ENCODE data around the gene TEF. TPM values are rescaled to one million over a fixed set of nuclear protein-coding genes. Genes with fewer than 3 reads are reported as not detected.

The TEF gene
- total and polyA plus RNA-seq, 3 donors from 2014 or later, result 25.6 to 40.9 (median 32.8) TPM

GRCh38 chr22:41361716-41362310 lies 19.9 kb upstream of the TEF start:
- 89 to 95% methylated on average over 12 to 13 of the region's 13 CpGs for WGBS, 2 donors
- Histone ChIP-seq H3K4me3 (no peak overlapping the region), H3K9me3 (no peaks in the 10 kb centered on the region), H3K27me3 (no peaks in the 10 kb centered on the region), H3K27ac (no peak overlapping the region), H3K36me3 (ENCODE audit: low read depth, missing control alignments) (no peaks in the 10 kb centered on the region), H3K4me1 (peaks cover 4% of the 10 kb centered on the region)
- intact Hi-C loops (cut with DNase I; ENCODE audit: low total_unique reads), result no loop called here
- DNase-seq, result no peak
- TF ChIP-seq POLR2A (IDR thresholded peaks at IDR 0.05), result no peak
- TF ChIP-seq, protein P1, sequence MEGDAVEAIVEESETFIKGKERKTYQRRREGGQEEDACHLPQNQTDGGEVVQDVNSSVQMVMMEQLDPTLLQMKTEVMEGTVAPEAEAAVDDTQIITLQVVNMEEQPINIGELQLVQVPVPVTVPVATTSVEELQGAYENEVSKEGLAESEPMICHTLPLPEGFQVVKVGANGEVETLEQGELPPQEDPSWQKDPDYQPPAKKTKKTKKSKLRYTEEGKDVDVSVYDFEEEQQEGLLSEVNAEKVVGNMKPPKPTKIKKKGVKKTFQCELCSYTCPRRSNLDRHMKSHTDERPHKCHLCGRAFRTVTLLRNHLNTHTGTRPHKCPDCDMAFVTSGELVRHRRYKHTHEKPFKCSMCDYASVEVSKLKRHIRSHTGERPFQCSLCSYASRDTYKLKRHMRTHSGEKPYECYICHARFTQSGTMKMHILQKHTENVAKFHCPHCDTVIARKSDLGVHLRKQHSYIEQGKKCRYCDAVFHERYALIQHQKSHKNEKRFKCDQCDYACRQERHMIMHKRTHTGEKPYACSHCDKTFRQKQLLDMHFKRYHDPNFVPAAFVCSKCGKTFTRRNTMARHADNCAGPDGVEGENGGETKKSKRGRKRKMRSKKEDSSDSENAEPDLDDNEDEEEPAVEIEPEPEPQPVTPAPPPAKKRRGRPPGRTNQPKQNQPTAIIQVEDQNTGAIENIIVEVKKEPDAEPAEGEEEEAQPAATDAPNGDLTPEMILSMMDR (IDR thresholded peaks at IDR 0.05), result no peak

- no peak for TF ChIP-seq POLR2A (IDR thresholded peaks at IDR 0.05)
- TF ChIP-seq, protein P1 (IDR thresholded peaks at IDR 0.05), result no peak
- H3K9me3 ChIP-seq, result no peaks in the 10 kb centered on the region
- no peak overlapping the region for H3K27ac ChIP-seq
- peaks cover 8% of the 10 kb centered on the region for H3K4me1 ChIP-seq
- no peaks in the 10 kb centered on the region for H3K36me3 ChIP-seq (ENCODE audit: low read depth, missing control alignments)
- H3K27me3 ChIP-seq, result no peaks in the 10 kb centered on the region
- WGBS, 2 donors, result 92 to 97% methylated on average over 5 of the region's 5 CpGs
- no peak for DNase-seq
- H3K4me3 ChIP-seq, result no peak overlapping the region
- intact Hi-C loops (cut with DNase I; ENCODE audit: low total_unique reads), result no loop called here
These were observed 19.1 kb upstream of the TEF start for GRCh38 chr22:41362615-41363014.

- Histone ChIP-seq H3K4me3 (no peak overlapping the region), H3K27ac (no peak overlapping the region), H3K9me3 (no peaks in the 10 kb centered on the region), H3K36me3 (ENCODE audit: low read depth, missing control alignments) (no peaks in the 10 kb centered on the region), H3K27me3 (no peaks in the 10 kb centered on the region), H3K4me1 (peaks cover 18% of the 10 kb centered on the region)
- TF ChIP-seq POLR2A (IDR thresholded peaks at IDR 0.05), result no peak
- TF ChIP-seq, protein P1 (IDR thresholded peaks at IDR 0.05), result no peak
- WGBS, 2 donors, result 80 to 88% methylated on average over 6 of the region's 6 CpGs
- intact Hi-C loops (cut with DNase I; ENCODE audit: low total_unique reads), result no loop called here
- DNase-seq, result no peak
These were observed 17.5 kb upstream of the TEF start for GRCh38 chr22:41364233-41364632.

- DNase-seq, result no peak
- WGBS, 2 donors, result 76 to 78% methylated on average over 8 of the region's 8 CpGs
- TF ChIP-seq, protein P1 (IDR thresholded peaks at IDR 0.05), result no peak
- TF ChIP-seq POLR2A (IDR thresholded peaks at IDR 0.05), result no peak
- Histone ChIP-seq H3K4me1 (peaks cover 23% of the 10 kb centered on the region), H3K27ac (no peak overlapping the region), H3K4me3 (no peak overlapping the region), H3K9me3 (no peaks in the 10 kb centered on the region), H3K27me3 (no peaks in the 10 kb centered on the region), H3K36me3 (ENCODE audit: low read depth, missing control alignments) (no peaks in the 10 kb centered on the region)
- intact Hi-C loops (cut with DNase I; ENCODE audit: low total_unique reads), result no loop called here
These were observed 16.8 kb upstream of the TEF start for GRCh38 chr22:41364955-41365354.

DNA sequence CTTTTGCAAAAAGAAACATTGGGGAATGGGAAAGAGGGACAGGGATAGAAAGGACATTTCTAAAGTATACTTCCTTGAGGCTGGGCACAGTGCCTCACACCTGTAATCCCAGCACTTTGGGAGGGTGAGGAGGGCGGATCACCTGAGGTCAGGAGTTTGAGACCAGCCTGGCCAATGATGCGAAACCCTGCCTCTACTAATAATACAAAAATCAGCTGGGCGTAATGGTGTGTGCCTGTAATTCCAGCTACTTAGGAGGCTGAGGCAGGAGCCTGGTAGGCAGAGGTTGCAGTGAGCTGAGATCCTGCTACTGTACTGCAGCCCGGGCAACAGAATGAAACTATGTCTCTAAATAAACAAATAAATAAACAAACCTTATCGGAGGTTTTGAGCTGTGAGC lies 16.3 kb upstream of the TEF start:
- Histone ChIP-seq H3K9me3 (no peaks in the 10 kb centered on the region), H3K4me1 (peaks cover 27% of the 10 kb centered on the region), H3K27ac (no peak overlapping the region), H3K27me3 (no peaks in the 10 kb centered on the region), H3K4me3 (no peak overlapping the region), H3K36me3 (ENCODE audit: low read depth, missing control alignments) (no peaks in the 10 kb centered on the region)
- WGBS, 2 donors, result 64 to 65% methylated on average over 5 of the region's 5 CpGs
- no peak for TF ChIP-seq POLR2A (IDR thresholded peaks at IDR 0.05)
- TF ChIP-seq, protein P1 (IDR thresholded peaks at IDR 0.05), result no peak
- intact Hi-C loops (cut with DNase I; ENCODE audit: low total_unique reads), result no loop called here
- DNase-seq, result no peak

Measured in testis (tissue), 3 donors.